Naive thymus-derived CD8-positive, alpha-beta T cell (primary cell): ENCODE data around the gene HOXB8. TPM values are rescaled to one million over a fixed set of nuclear protein-coding genes. Genes with fewer than 3 reads are reported as not detected.

ENCODE experiments used
- ATAC-seq, 2 donors: fragments of 150-1000 bp; cut with Tn5 transposase in 1 of 2; sonication (Bioruptor Pico), chemical (Tn5 transposase) in 1 of 2; 1 replicate in 1 of 2; 2 replicates in 1 of 2; pipeline ENCODE4 v1.10.0; 2021; ENCODE audit warnings: mild to moderate bottlenecking in 2 of 2, moderate library complexity in 2 of 2
- POLR2A ChIA-PET: fragments of 350-600 bp; sonication (Branson Sonifier 250); formaldehyde crosslinking; loops from one replicate; lab custom pipeline; 2021; ENCODE audit warnings: antibody characterized with exemption; lab: Charles Lee
- DNase-seq, 10 donors: peaks; one replicate each; pipeline versions ENCODE4 v3.0.0 to v3.0.0-alpha.2; 2020 to 2022
- H3K27ac Mint-ChIP-seq, 10 donors: one replicate each; pipeline ENCODE4 v1.8.0; 2020 to 2022; ENCODE audit warnings: mild to moderate bottlenecking in 10 of 10, mixed read lengths in 10 of 10, moderate library complexity in 4 of 10, inconsistent platforms in 1 of 10
- H3K27me3 Mint-ChIP-seq, 5 donors: one replicate each; pipeline ENCODE4 v1.8.0; 2021 to 2022; ENCODE audit warnings: mixed read lengths in 5 of 5
- H3K36me3 Mint-ChIP-seq, 3 donors: one replicate each; pipeline ENCODE4 v1.8.0; 2020 to 2022; ENCODE audit warnings: mixed read lengths in 3 of 3, mild to moderate bottlenecking in 2 of 3, inconsistent platforms in 1 of 3
- H3K4me1 Mint-ChIP-seq, 4 donors: one replicate each; pipeline ENCODE4 v1.8.0; 2021 to 2022; ENCODE audit warnings: mixed read lengths in 4 of 4
- H3K4me3 Mint-ChIP-seq, 10 donors: one replicate each; pipeline ENCODE4 v1.8.0; 2020 to 2022; ENCODE audit warnings: mild to moderate bottlenecking in 10 of 10, mixed read lengths in 10 of 10, moderate library complexity in 6 of 10, inconsistent platforms in 1 of 10
- H3K9me3 Mint-ChIP-seq, 9 donors: one replicate each; pipeline ENCODE4 v1.8.0; 2020 to 2022; ENCODE audit warnings: mixed read lengths in 9 of 9, mild to moderate bottlenecking in 3 of 9, inconsistent platforms in 1 of 9, moderate library complexity in 1 of 9
- polyA plus RNA-seq, 3 donors: library from polyadenylated mRNA; unstranded; fragments of 300-500 nt; fragmentation: Illumina TruSeq; gene quantifications; one replicate each; pipeline ENCODE4 v1.2.3, GENCODE V29; 2021
- total RNA-seq, 8 experiments: library from RNA in 2 of 8; stranded (reverse) in 2 of 8; gene quantifications; one replicate each; pipeline ENCODE4 v1.2.3 and lab custom pipeline; 2021 to 2026

HOXB8 gene
- total and polyA plus RNA-seq, 5 experiments from 2014 or later = not detected

- Mint-ChIP-seq H3K36me3 (no peaks in the 10 kb centered on the region), H3K4me1 (peaks cover 14 to 41% (median 30%) of the 10 kb centered on the region in 4 donors), H3K27me3 (peaks cover 56 to 100% (median 84%) of the 10 kb centered on the region in 5 donors), H3K4me3 (peak overlapping the region in 3 of 10 donors; percentile 24 to 43 (median 34)), H3K27ac (no peak overlapping the region), H3K9me3 (no peaks in the 10 kb centered on the region)
- POLR2A ChIA-PET = interaction anchor here (1.4 kb wide), 1 partner anchor 12 kb away, joined by 4 read pairs; no protein-coding TSS in a partner anchor
- DNase-seq (no peak), ATAC-seq (peak in 1 of 2 donors; percentile 5)
These were observed 13.3 kb downstream of the HOXB8 start for GRCh38 chr17:48601539-48602425.

DNA sequence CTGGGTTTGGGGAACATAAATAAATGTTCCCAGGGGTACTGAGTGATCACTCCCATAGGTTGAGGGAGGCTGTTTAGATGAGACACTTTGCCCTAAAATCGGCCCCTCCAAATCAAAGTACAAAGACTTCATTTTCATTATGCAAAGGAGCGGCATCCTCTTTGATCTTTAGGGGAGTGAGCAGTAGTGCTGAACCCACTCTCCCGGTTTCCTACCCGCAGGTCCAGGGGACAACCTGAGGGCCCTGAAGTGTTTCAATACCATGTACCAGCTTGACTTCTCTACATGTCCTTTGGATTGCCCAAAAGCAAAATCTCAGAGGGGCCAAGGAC is 13.9 kb downstream of the HOXB8 start:
- Mint-ChIP-seq H3K36me3 (peaks cover 0 to 2% (median 0%) of the 10 kb centered on the region in 3 donors), H3K9me3 (no peaks in the 10 kb centered on the region), H3K4me3 (no peak overlapping the region), H3K4me1 (peaks cover 18 to 47% (median 36%) of the 10 kb centered on the region in 4 donors), H3K27me3 (peaks cover 60 to 100% (median 85%) of the 10 kb centered on the region in 5 donors), H3K27ac (no peak overlapping the region)
- DNase-seq (no peak), ATAC-seq (no peak)
- POLR2A ChIA-PET = interaction anchor here (1.4 kb wide), 1 partner anchor 12 kb away, joined by 4 read pairs; no protein-coding TSS in a partner anchor

- POLR2A ChIA-PET = interaction anchor here (1.4 kb wide), 1 partner anchor 13 kb away, joined by 4 read pairs; no protein-coding TSS in a partner anchor
- no peak overlapping the region for H3K27ac Mint-ChIP-seq
- no peaks in the 10 kb centered on the region for H3K9me3 Mint-ChIP-seq
- ATAC-seq = no peak
- H3K4me1 Mint-ChIP-seq = peaks cover 18 to 50% (median 38%) of the 10 kb centered on the region in 4 donors
- H3K4me3 Mint-ChIP-seq = no peak overlapping the region
- H3K27me3 Mint-ChIP-seq = peaks cover 63 to 100% (median 87%) of the 10 kb centered on the region in 5 donors
- peaks cover 0 to 3% (median 0%) of the 10 kb centered on the region in 3 donors for H3K36me3 Mint-ChIP-seq
- DNase-seq = no peak
These were observed 14.6 kb downstream of the HOXB8 start for GRCh38 chr17:48600244-48601098.

DNA sequence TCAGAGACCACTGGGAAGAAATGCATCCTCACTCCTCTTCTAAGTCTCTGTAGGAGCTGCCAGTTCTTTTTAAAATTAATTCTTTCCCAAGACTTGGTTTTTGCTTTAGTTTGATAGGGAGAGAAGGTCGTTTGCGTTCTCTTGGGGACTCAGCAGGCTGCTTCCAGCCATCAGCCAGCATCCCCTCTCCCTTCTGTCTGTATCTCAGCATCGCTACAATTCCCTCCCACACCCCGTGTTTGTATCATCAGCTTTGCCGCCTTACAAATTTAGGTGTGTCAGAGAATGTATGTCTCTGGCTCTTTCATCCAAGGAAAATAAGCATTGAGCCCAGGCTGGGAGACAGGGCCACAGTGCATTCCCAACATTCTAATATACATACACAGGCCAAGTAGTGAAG is 15.7 kb downstream of the HOXB8 start:
- POLR2A ChIA-PET = interaction anchor here (1.1 kb wide), 1 partner anchor 19 kb away, joined by 3 read pairs; no protein-coding TSS in a partner anchor

GRCh38 chr17:48598736-48599135 is 16.4 kb downstream of the HOXB8 start:
- ATAC-seq (no peak), DNase-seq (no peak)
- POLR2A ChIA-PET = interaction anchor here (1.0 to 1.1 kb wide), 2 partner anchors 11 to 20 kb away, joined by 3 to 4 read pairs; no protein-coding TSS in a partner anchor
- Mint-ChIP-seq H3K4me1 (peaks cover 22 to 47% (median 41%) of the 10 kb centered on the region in 4 donors), H3K27ac (no peak overlapping the region), H3K36me3 (peaks cover 0 to 4% (median 0%) of the 10 kb centered on the region in 3 donors), H3K27me3 (peaks cover 63 to 100% (median 82%) of the 10 kb centered on the region in 5 donors), H3K9me3 (no peaks in the 10 kb centered on the region), H3K4me3 (peak overlapping the region in 8 of 10 donors; percentile 59 to 90 (median 87))

More for the DNA sequence above, 15.7 kb downstream of the HOXB8 start:
- DNase-seq = no peak
- H3K9me3 Mint-ChIP-seq = no peaks in the 10 kb centered on the region
- H3K27ac Mint-ChIP-seq = no peak overlapping the region
- H3K4me1 Mint-ChIP-seq = peaks cover 17 to 43% (median 39%) of the 10 kb centered on the region in 4 donors
- peak overlapping the region in 1 of 10 donors; percentile 24 for H3K4me3 Mint-ChIP-seq
- peaks cover 62 to 100% (median 87%) of the 10 kb centered on the region in 5 donors for H3K27me3 Mint-ChIP-seq
- no peak for ATAC-seq
- H3K36me3 Mint-ChIP-seq = peaks cover 0 to 4% (median 0%) of the 10 kb centered on the region in 3 donors

DNA sequence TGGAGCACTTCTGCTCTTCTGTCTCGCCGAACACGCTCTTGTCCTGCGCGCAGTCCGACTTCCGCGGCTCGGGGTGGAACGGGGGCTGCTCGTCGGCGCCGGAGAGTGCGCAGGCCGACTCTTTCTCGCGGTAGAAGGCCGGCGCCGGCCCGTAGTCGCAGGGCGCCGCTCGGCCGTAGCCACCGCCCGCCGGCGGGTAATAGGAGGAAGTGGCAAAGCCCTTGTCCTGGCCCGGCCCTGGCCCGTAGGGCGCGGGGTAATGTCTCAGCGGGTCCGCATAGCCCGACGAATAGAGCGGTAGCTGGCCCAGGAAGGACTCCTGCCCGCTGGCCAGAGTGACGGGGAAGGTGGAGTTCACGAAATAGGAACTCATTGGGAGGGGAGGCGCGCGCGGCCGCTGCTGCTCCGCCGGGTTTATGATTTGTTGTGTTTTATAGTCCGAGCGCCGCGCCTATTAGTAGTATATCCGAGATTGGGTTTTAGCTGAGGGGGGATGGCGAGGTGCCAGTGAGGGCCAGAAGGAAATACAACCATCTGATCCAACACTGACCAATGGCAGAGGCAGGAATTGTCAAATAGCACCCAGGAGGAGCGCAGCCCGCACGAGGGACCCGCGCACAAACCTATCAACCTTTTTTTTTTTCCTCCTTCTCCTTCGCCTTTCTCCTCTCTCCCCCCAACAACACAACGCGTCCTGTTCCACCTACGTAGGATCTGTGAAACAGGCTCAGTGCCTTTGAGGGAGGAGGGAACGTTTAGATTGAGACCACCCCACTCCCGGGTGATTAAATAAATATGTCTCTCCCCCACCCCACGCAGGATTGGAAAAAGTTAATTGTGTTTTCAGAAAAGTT is 17.1 kb downstream of the HOXB8 start:
- H3K27ac Mint-ChIP-seq = peak overlapping the region in 2 of 10 donors; percentile 13 to 53
- peaks cover 57 to 100% (median 79%) of the 10 kb centered on the region in 5 donors for H3K27me3 Mint-ChIP-seq
- DNase-seq (peak in 3 of 10 donors; percentile 23 to 61 (median 42)), ATAC-seq (peak; percentile 42 to 56)
- POLR2A ChIA-PET = interaction anchor here (1.0 to 1.1 kb wide), 2 partner anchors 12 to 21 kb away, joined by 3 to 4 read pairs; no protein-coding TSS in a partner anchor
- H3K4me3 Mint-ChIP-seq = peak overlapping the region; percentile 59 to 90 (median 84)
- H3K9me3 Mint-ChIP-seq = no peaks in the 10 kb centered on the region
- peaks cover 25 to 51% (median 44%) of the 10 kb centered on the region in 4 donors for H3K4me1 Mint-ChIP-seq
- H3K36me3 Mint-ChIP-seq = peaks cover 0 to 4% (median 0%) of the 10 kb centered on the region in 3 donors

GRCh38 chr17:48597528-48597777 is 17.6 kb downstream of the HOXB8 start:
- peak overlapping the region; percentile 59 to 90 (median 84) for H3K4me3 Mint-ChIP-seq
- H3K36me3 Mint-ChIP-seq = peaks cover 0 to 4% (median 0%) of the 10 kb centered on the region in 3 donors
- ATAC-seq (no peak), DNase-seq (peak in 3 of 10 donors; percentile 29 to 67 (median 44))
- H3K27me3 Mint-ChIP-seq = peaks cover 58 to 100% (median 80%) of the 10 kb centered on the region in 5 donors
- H3K4me1 Mint-ChIP-seq = peaks cover 29 to 51% (median 45%) of the 10 kb centered on the region in 4 donors
- no peaks in the 10 kb centered on the region for H3K9me3 Mint-ChIP-seq
- POLR2A ChIA-PET = interaction anchor here (1.0 kb wide), 1 partner anchor 12 kb away, joined by 4 read pairs; no protein-coding TSS in a partner anchor
- H3K27ac Mint-ChIP-seq = peak overlapping the region in 2 of 10 donors; percentile 13 to 53

GRCh38 chr17:48596735-48597527 is 18.2 kb downstream of the HOXB8 start:
- POLR2A ChIA-PET = no interaction called here
- no peaks in the 10 kb centered on the region for H3K9me3 Mint-ChIP-seq
- H3K27ac Mint-ChIP-seq = peak overlapping the region in 3 of 10 donors; percentile 33 to 71 (median 53)
- peak in 1 of 10 donors; percentile 61 for DNase-seq
- peaks cover 56 to 100% (median 78%) of the 10 kb centered on the region in 5 donors for H3K27me3 Mint-ChIP-seq
- peaks cover 0 to 4% (median 0%) of the 10 kb centered on the region in 3 donors for H3K36me3 Mint-ChIP-seq
- ATAC-seq = no peak
- peak overlapping the region; percentile 59 to 90 (median 84) for H3K4me3 Mint-ChIP-seq
- H3K4me1 Mint-ChIP-seq = peaks cover 29 to 52% (median 46%) of the 10 kb centered on the region in 4 donors

DNA sequence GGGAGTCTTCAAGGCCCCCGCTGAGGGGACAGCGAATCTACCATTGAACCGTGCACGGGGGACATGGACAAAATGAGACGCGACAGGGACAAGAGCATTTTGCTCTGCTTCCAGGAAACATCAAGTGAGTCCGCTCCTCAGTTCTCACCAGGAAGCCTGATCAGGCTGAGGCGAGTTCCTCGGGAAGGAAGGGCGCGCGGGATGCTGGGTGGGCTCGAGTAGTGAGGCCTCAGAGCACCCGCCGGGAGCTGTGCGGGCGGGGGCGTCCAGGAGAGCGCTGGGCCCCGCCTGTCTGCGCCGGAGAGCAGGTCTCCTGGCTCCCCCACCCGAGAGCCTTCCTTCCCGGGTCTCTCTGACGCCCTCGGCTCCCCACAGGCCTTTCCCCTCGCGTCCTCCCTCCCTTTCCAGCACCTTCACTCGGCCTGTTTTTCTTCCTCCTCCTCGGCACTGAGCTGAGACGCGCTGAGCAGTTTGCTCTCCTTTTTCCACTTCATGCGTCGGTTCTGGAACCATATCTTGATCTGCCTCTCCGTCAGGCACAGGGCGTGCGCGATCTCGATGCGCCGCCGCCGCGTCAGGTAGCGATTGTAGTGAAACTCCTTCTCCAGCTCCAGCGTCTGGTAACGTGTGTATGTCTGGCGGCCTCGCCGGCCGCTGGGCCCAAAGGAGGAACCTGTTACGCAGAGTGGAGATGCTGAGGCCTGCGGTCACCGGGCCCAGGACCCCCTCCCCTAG is 18.9 kb downstream of the HOXB8 start:
- ATAC-seq (peak; percentile 27 to 47), DNase-seq (peak in 2 of 10 donors; percentile 33 to 38)
- Mint-ChIP-seq H3K27ac (peak overlapping the region in 1 of 10 donors; percentile 33), H3K4me1 (peaks cover 29 to 52% (median 44%) of the 10 kb centered on the region in 4 donors), H3K9me3 (no peaks in the 10 kb centered on the region), H3K36me3 (peaks cover 0 to 4% (median 0%) of the 10 kb centered on the region in 3 donors), H3K4me3 (peak overlapping the region; percentile 59 to 90 (median 82)), H3K27me3 (peaks cover 58 to 100% (median 78%) of the 10 kb centered on the region in 5 donors)
- POLR2A ChIA-PET = no interaction called here
